Loucy (cell line): ENCODE data around the gene BMS1.

ENCODE experiments used
- CTCF ChIP-seq: fragments of 200-600 bp; sonication (generic); conservative IDR thresholded peaks from 2 replicates; pipeline ENCODE4 v1.5.1; 2014; ENCODE audit warnings: mild to moderate bottlenecking, antibody characterized with exemption, low read length
- EZH2phosphoT487 ChIP-seq: fragments of 200-600 bp; IDR thresholded peaks from 2 replicates; pipeline ENCODE4 v1.6.1; 2018; ENCODE audit warnings: antibody characterized with exemption, mild to moderate bottlenecking, moderate library complexity, borderline replicate concordance

- no peak for TF ChIP-seq CTCF
- TF ChIP-seq EZH2phosphoT487, result no peak
Observed at GRCh38 chr10:42867571-42867970, 85.0 kb downstream of the BMS1 start.
